ENCODE data around the gene GLRX5.

GLRX5 gene

GRCh38 chr14:95519699-95520098 is 15.2 kb upstream of the GLRX5 start:
- peak; percentile 31 for DNase-seq

- DNase-seq: no peak
Measured at GRCh38 chr14:95520346-95520745, 14.5 kb upstream of the GLRX5 start.

GRCh38 chr14:95521001-95521400 is 13.8 kb upstream of the GLRX5 start:
- DNase-seq: no peak

- DNase-seq: no peak
Measured at GRCh38 chr14:95522116-95522515, 12.7 kb upstream of the GLRX5 start.

GRCh38 chr14:95522556-95522955 is 12.3 kb upstream of the GLRX5 start:
- DNase-seq: no peak

- no peak for DNase-seq
Measured at GRCh38 chr14:95523051-95523814, 11.6 kb upstream of the GLRX5 start.

- DNase-seq: no peak
Measured at GRCh38 chr14:95523815-95524448, 10.9 kb upstream of the GLRX5 start.

- DNase-seq: no peak
Measured at GRCh38 chr14:95524706-95525512, 9.9 kb upstream of the GLRX5 start.

GRCh38 chr14:95525999-95526398 is 8.9 kb upstream of the GLRX5 start:
- DNase-seq: no peak

GRCh38 chr14:95526483-95527386 is 8.1 kb upstream of the GLRX5 start:
- DNase-seq: no peak

GRCh38 chr14:95527387-95528002 is 7.4 kb upstream of the GLRX5 start:
- peak; percentile 67 for DNase-seq

GRCh38 chr14:95529216-95529615 is 5.6 kb upstream of the GLRX5 start:
- DNase-seq: no peak

- no peak for DNase-seq
Measured at GRCh38 chr14:95530473-95531276, 4.2 kb upstream of the GLRX5 start.

- no peak for DNase-seq
Measured at GRCh38 chr14:95531473-95531872, 3.4 kb upstream of the GLRX5 start.

GRCh38 chr14:95531969-95532368 is 2.9 kb upstream of the GLRX5 start:
- no peak for DNase-seq

- DNase-seq: peak; percentile 49
Measured at GRCh38 chr14:95533391-95533821, 1.4 kb upstream of the GLRX5 start.

GRCh38 chr14:95533822-95534221 is 1.0 kb upstream of the GLRX5 start:
- DNase-seq: peak; percentile 34

- DNase-seq: peak; percentile 68
Measured at GRCh38 chr14:95535226-95536021, 574 bp downstream of the GLRX5 start.

GRCh38 chr14:95536036-95536593 is 1.3 kb downstream of the GLRX5 start:
- DNase-seq: no peak

- DNase-seq: no peak
Measured at GRCh38 chr14:95536671-95537070, 1.8 kb downstream of the GLRX5 start.

All from eye (tissue), 1 donor.